ENCODE measurements around the gene PRUNE1.

- TF ChIP-seq TOX (CRISPR knock-in tag; IDR thresholded peaks at IDR 0.05; ENCODE audit: borderline replicate concordance) (no peak), GLIS3 (CRISPR knock-in tag; IDR thresholded peaks at IDR 0.05) (no peak), ZFP3 (CRISPR knock-in tag; IDR thresholded peaks at IDR 0.05) (no peak), TSHZ2 (CRISPR knock-in tag; IDR thresholded peaks at IDR 0.05) (no peak), RARB (CRISPR knock-in tag; IDR thresholded peaks at IDR 0.05) (0 out of 2 replicates have a peak, but pooled peaks have one; percentile 23), PATZ1 (CRISPR knock-in tag; IDR thresholded peaks at IDR 0.05; ENCODE audit: borderline replicate concordance) (no peak), CREB5 (CRISPR knock-in tag; IDR thresholded peaks at IDR 0.05; ENCODE audit: low read depth) (no peak)
These were observed 44.7 kb upstream of the PRUNE1 start for GRCh38 chr1:150963321-150964163.

All from SK-N-SH treated with all-trans-retinoic acid at 6 μM for 48 hours (cell line).